HCT116 (cell line): ENCODE measurements around the gene TMEM9. TPM values are rescaled to one million over a fixed set of nuclear protein-coding genes. Genes with fewer than 3 reads are reported as not detected.

Source experiments
- ATAC-seq: fragments of 200-7000 bp; cut with Tn5 transposase; 2 replicates; pipeline ENCODE4 v1.9.1; 2020; ENCODE audit warnings: mild to moderate bottlenecking, moderate library complexity
- BruUV-seq: library from RNA; stranded (reverse); fragments of 400-500 nt; replicated peaks from 2 replicates; lab custom pipeline; 2021; lab: Mats Ljungman, UMichigan
- CTCF ChIA-PET: fragments of 300-600 bp; sonication (Branson Sonifier 250); formaldehyde crosslinking; loops from one replicate; lab custom pipeline; 2021; ENCODE audit warnings: antibody characterized with exemption; lab: Charles Lee
- POLR2A ChIA-PET: fragments of 300-600, 350-600 bp; sonication (Branson Sonifier 250); formaldehyde crosslinking; loops from one replicate; lab custom pipeline; 2021; ENCODE audit warnings: antibody characterized with exemption; lab: Charles Lee
- RAD21 ChIA-PET, 2 experiments: fragments of 300-600 bp; sonication (Branson Sonifier 250); formaldehyde crosslinking; loops; one replicate each; lab custom pipeline; 2023; ENCODE audit warnings: low total read pairs in 2 of 2; ENCODE audit not compliant: uncharacterized antibody in 2 of 2, unreplicated experiment in 2 of 2, low non-redundant PET in 1 of 2; lab: Charles Lee
- DNase-seq: peaks from one replicate; pipeline ENCODE4 v3.0.0-alpha.2; 2010; ENCODE audit warnings: low read depth, low spot score
- H2AFZ ChIP-seq: fragments of 200-600 bp; shearing (Covaris generic), sonication (generic); 2 replicates; pipeline ENCODE4 v1.6.1; 2017; ENCODE audit warnings: low read depth, mixed run types, mixed read lengths, antibody characterized with exemption, low read length; ENCODE audit not compliant: poor library complexity, severe bottlenecking
- H3K27ac ChIP-seq: 2 replicates; pipeline ENCODE4 v1.5.1; 2012; ENCODE audit warnings: low read depth, low read length
- H3K27me3 ChIP-seq: fragments of 200-600 bp; sonication (generic); 2 replicates; pipeline ENCODE4 v1.6.1; 2016; ENCODE audit warnings: mixed run types, low read length, mixed read lengths; ENCODE audit not compliant: insufficient read depth
- H3K36me3 ChIP-seq, 2 experiments: fragments of 200-500 bp in 1 of 2; fragments of 200-600 bp in 1 of 2; sonication (Bioruptor generic) in 1 of 2; sonication (generic) in 1 of 2; 2 replicates each; pipeline versions ENCODE4 v1.5.1 to v1.6.1; 2014 to 2016; ENCODE audit warnings: low read length in 2 of 2, inconsistent platforms in 1 of 2, mixed read lengths in 1 of 2, mixed run types in 1 of 2; ENCODE audit not compliant: insufficient read depth in 2 of 2, control insufficient read depth in 1 of 2
- H3K4me1 ChIP-seq, 2 experiments: fragments of 200-600 bp in 1 of 2; sonication (generic) in 1 of 2; 2 replicates each; pipeline versions ENCODE4 v1.5.1 to v1.6.1; 2012 to 2017; ENCODE audit warnings: low read length in 2 of 2, inconsistent platforms in 1 of 2, mild to moderate bottlenecking in 1 of 2, mixed read lengths in 1 of 2, mixed run types in 1 of 2, moderate library complexity in 1 of 2; ENCODE audit not compliant: insufficient read depth in 2 of 2, control insufficient read depth in 1 of 2
- H3K4me2 ChIP-seq: fragments of 200-600 bp; sonication (generic); 2 replicates; pipeline ENCODE4 v1.6.1; 2017; ENCODE audit warnings: mixed run types, low read length, mixed read lengths
- H3K4me3 ChIP-seq, 2 experiments: fragments of 200-600 bp in 1 of 2; sonication (generic) in 1 of 2; replicated peaks in 1 of 2; 2 replicates each; pipeline ENCODE4 v1.5.1; 2011 to 2016; ENCODE audit warnings: low read length in 2 of 2, control low read depth in 1 of 2, low read depth in 1 of 2, mild to moderate bottlenecking in 1 of 2, mixed read lengths in 1 of 2, mixed run types in 1 of 2
- H3K79me2 ChIP-seq: fragments of 200-600 bp; sonication (generic); 2 replicates; pipeline ENCODE4 v1.6.1; 2017; ENCODE audit warnings: mild to moderate bottlenecking, mixed run types, low read length, moderate library complexity, mixed read lengths; ENCODE audit not compliant: insufficient read depth
- H3K9ac ChIP-seq: fragments of 200-600 bp; sonication (generic); 2 replicates; pipeline ENCODE4 v1.6.1; 2016; ENCODE audit warnings: low read length, mixed read lengths
- H3K9me2 ChIP-seq: fragments of 200-600 bp; sonication (generic), shearing (Covaris generic); 2 replicates; pipeline ENCODE4 v1.6.1; 2017; ENCODE audit warnings: mixed run types, mild to moderate bottlenecking, moderate library complexity; ENCODE audit not compliant: insufficient read depth
- H3K9me3 ChIP-seq, 2 experiments: fragments of 200-500 bp in 1 of 2; fragments of 200-600 bp in 1 of 2; sonication (Bioruptor generic) in 1 of 2; sonication (generic) in 1 of 2; 2 replicates each; pipeline ENCODE4 v1.6.1; 2014 to 2017; ENCODE audit warnings: low read length in 2 of 2, mixed read lengths in 2 of 2, inconsistent platforms in 1 of 2, low read depth in 1 of 2, mild to moderate bottlenecking in 1 of 2, mixed run types in 1 of 2, moderate library complexity in 1 of 2; ENCODE audit not compliant: control insufficient read depth in 1 of 2, insufficient read depth in 1 of 2
- H4K20me1 ChIP-seq: fragments of 200-600 bp; sonication (generic), shearing (Covaris generic); 2 replicates; pipeline ENCODE4 v1.6.1; 2017; ENCODE audit warnings: mixed run types, mild to moderate bottlenecking, moderate library complexity; ENCODE audit not compliant: insufficient read depth
- CBX3 ChIP-seq: IDR thresholded peaks from 2 replicates; pipeline ENCODE4 v1.6.1; 2012; ENCODE audit warnings: low read depth
- EGR1 ChIP-seq: IDR thresholded peaks from 2 replicates; pipeline ENCODE4 v1.6.1; 2012; ENCODE audit warnings: low read depth
- FOSL1 ChIP-seq: IDR thresholded peaks from 2 replicates; pipeline ENCODE4 v1.6.1; 2012; ENCODE audit warnings: low read depth
- POLR2A ChIP-seq: IDR thresholded peaks from 2 replicates; pipeline ENCODE4 v1.7.0; 2011; ENCODE audit warnings: borderline replicate concordance; ENCODE audit not compliant: insufficient read depth, insufficient read length; ENCODE audit errors: extremely low read depth
- POLR2AphosphoS5 ChIP-seq: IDR thresholded peaks from 2 replicates; pipeline ENCODE4 v1.6.1; 2011; ENCODE audit warnings: mild to moderate bottlenecking, low read depth, low read length, moderate library complexity
- RAD21 ChIP-seq: IDR thresholded peaks from 2 replicates; pipeline ENCODE4 v1.6.1; 2012; ENCODE audit warnings: low read depth, mild to moderate bottlenecking
- REST ChIP-seq: IDR thresholded peaks from 2 replicates; pipeline ENCODE4 v1.6.1; 2012; ENCODE audit warnings: low read depth
- SIN3A ChIP-seq: IDR thresholded peaks from 2 replicates; pipeline ENCODE4 v1.6.1; 2012; ENCODE audit warnings: low read depth
- SP1 ChIP-seq: IDR thresholded peaks from 2 replicates; pipeline ENCODE4 v1.6.1; 2012; ENCODE audit warnings: low read depth
- SRF ChIP-seq: IDR thresholded peaks from 2 replicates; pipeline ENCODE4 v1.6.1; 2012; ENCODE audit warnings: low read depth
- YY1 ChIP-seq: IDR thresholded peaks from 2 replicates; pipeline ENCODE4 v1.6.1; 2011; ENCODE audit warnings: low read length, low read depth, moderate library complexity, mild to moderate bottlenecking; ENCODE audit not compliant: insufficient replicate concordance; ENCODE audit errors: extremely low read depth
- ZFX ChIP-seq: fragments of 450-650 bp; IDR thresholded peaks from 2 replicates; pipeline ENCODE4 v1.6.1; 2017
- ZNF274 ChIP-seq: fragments of 200-500 bp; sonication (Bioruptor generic); IDR thresholded peaks from 2 replicates; pipeline ENCODE4 v1.6.1; 2014; ENCODE audit warnings: mild to moderate bottlenecking, low read depth, low read length, inconsistent platforms
- intact Hi-C: fragments of 100-400 bp; cut with micrococcal nuclease; formaldehyde crosslinking; loops from 2 replicates; pipeline ENCODE4 v1.10.0; 2022
- total RNA-seq: library from RNA; stranded (reverse); gene quantifications from one replicate; pipeline ENCODE4 v1.2.1, GENCODE V29; 2021; ENCODE audit not compliant: unreplicated experiment
- TF ChIP-seq, protein P1 (sequence below), 3 experiments: fragments of 200-600 bp in 1 of 3; sonication (generic) in 1 of 3; IDR thresholded peaks in 2 of 3; conservative IDR thresholded peaks in 1 of 3; 2 replicates each; pipeline ENCODE4 v1.5.1; 2012 to 2017; ENCODE audit warnings: low read depth in 2 of 3, low read length in 2 of 3, antibody characterized with exemption in 1 of 3, borderline replicate concordance in 1 of 3, control low read depth in 1 of 3, mild to moderate bottlenecking in 1 of 3, mixed read lengths in 1 of 3, mixed run types in 1 of 3, moderate library complexity in 1 of 3; ENCODE audit not compliant: insufficient read depth in 1 of 3

Gene TMEM9
- total RNA-seq, 1 experiment from 2014 or later = 66.3 TPM

GRCh38 chr1:201184307-201185122 lies 30.2 kb upstream of the TMEM9 start:
- no peak overlapping the region for H3K4me3 ChIP-seq
- ChIA-PET RAD21 (no interaction called here), CTCF (interaction anchor here (1.1 to 2.3 kb wide), 2 partner anchors 35 to 212 kb away, joined by 3 to 9 read pairs; no protein-coding TSS in a partner anchor), POLR2A (no interaction called here)
- no TSS peak for BruUV-seq
- no peaks in the 10 kb centered on the region for H3K36me3 ChIP-seq
- peak; percentile 76 for TF ChIP-seq RAD21
- no peak for TF ChIP-seq SP1
- TF ChIP-seq, protein P1, sequence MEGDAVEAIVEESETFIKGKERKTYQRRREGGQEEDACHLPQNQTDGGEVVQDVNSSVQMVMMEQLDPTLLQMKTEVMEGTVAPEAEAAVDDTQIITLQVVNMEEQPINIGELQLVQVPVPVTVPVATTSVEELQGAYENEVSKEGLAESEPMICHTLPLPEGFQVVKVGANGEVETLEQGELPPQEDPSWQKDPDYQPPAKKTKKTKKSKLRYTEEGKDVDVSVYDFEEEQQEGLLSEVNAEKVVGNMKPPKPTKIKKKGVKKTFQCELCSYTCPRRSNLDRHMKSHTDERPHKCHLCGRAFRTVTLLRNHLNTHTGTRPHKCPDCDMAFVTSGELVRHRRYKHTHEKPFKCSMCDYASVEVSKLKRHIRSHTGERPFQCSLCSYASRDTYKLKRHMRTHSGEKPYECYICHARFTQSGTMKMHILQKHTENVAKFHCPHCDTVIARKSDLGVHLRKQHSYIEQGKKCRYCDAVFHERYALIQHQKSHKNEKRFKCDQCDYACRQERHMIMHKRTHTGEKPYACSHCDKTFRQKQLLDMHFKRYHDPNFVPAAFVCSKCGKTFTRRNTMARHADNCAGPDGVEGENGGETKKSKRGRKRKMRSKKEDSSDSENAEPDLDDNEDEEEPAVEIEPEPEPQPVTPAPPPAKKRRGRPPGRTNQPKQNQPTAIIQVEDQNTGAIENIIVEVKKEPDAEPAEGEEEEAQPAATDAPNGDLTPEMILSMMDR (IDR thresholded peaks at IDR 0.05 in 2 of 3, conservative IDR thresholded peaks at IDR 0.05 in 1 of 3; ENCODE audit: borderline replicate concordance in 1 of 3, insufficient read depth in 1 of 3, low read depth in 2 of 3, low read length in 2 of 3) = peak; percentile 70 to 78 (median 74)
- TF ChIP-seq POLR2AphosphoS5 = peak; percentile 27; the same call in 1 of the 2 replicates
- no peak overlapping the region for H3K27ac ChIP-seq
- peaks cover 4 to 10% of the 10 kb centered on the region in 2 experiments; a peak in 3 of 4 replicates for H3K4me1 ChIP-seq
- H3K79me2 ChIP-seq = no peaks in the 10 kb centered on the region
- H2AFZ ChIP-seq = peak overlapping the region; percentile 95
- no peaks in the 10 kb centered on the region for H3K9me2 ChIP-seq
- peaks cover 10% of the 10 kb centered on the region; the same call in 1 of the 2 replicates for H3K27me3 ChIP-seq
- no peaks in the 10 kb centered on the region for H4K20me1 ChIP-seq
- ATAC-seq (peak; percentile 100), DNase-seq (peak; percentile 54)
- intact Hi-C loops = loop anchor here (1.0 kb wide), 1 partner anchor 35 kb away; no protein-coding TSS in a partner anchor
- no peaks in the 10 kb centered on the region for H3K9me3 ChIP-seq
- no peak overlapping the region for H3K9ac ChIP-seq
- H3K4me2 ChIP-seq = peak overlapping the region; percentile 38

DNA sequence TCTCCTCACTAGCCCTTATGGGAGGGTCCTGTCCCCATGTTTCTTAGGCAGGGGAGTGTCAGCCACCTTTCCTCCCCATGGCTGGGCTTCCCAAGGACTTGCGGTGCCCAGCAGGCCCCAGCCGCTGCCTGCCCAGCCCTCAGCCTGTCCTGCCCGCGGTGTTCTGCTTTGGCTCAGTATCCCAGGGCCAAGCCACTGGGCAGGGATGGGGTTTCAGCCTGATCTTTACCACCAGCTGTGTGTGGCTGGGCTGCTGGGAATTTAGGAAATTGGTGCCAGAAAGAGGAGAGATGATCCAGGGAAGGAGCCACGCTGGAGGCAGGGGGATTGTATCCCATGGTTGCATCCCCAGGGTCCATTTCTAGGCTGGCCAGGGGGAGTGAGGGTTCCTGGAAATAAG lies 29.5 kb upstream of the TMEM9 start:
- Histone ChIP-seq H3K79me2 (no peaks in the 10 kb centered on the region), H3K27me3 (peaks cover 10% of the 10 kb centered on the region; the same call in 1 of the 2 replicates), H3K36me3 (no peaks in the 10 kb centered on the region), H4K20me1 (no peaks in the 10 kb centered on the region), H3K27ac (no peak overlapping the region), H3K9ac (no peak overlapping the region), H2AFZ (no peak overlapping the region), H3K9me3 (no peaks in the 10 kb centered on the region), H3K4me2 (no peak overlapping the region), H3K4me3 (no peak overlapping the region), H3K4me1 (peaks cover 4 to 10% of the 10 kb centered on the region in 2 experiments; a peak in 3 of 4 replicates), H3K9me2 (no peaks in the 10 kb centered on the region)
- no TSS peak for BruUV-seq
- POLR2A ChIA-PET = no interaction called here
- RAD21 ChIA-PET = no interaction called here
- intact Hi-C loops = no loop called here
- DNase-seq (no peak), ATAC-seq (no peak)
- CTCF ChIA-PET = interaction anchor here (1.1 kb wide), 1 partner anchor 212 kb away, joined by 3 read pairs; no protein-coding TSS in a partner anchor
- TF ChIP-seq REST = no peak
- TF ChIP-seq ZNF274 = no peak
- no peak for TF ChIP-seq EGR1
- TF ChIP-seq CBX3 = no peak
- no peak for TF ChIP-seq YY1
- TF ChIP-seq SRF = no peak
- TF ChIP-seq RAD21 = no peak
- TF ChIP-seq POLR2A = no peak
- TF ChIP-seq ZFX = no peak
- no peak for TF ChIP-seq FOSL1
- no peak for TF ChIP-seq SIN3A
